HEK293 (cell line): ENCODE data around the gene SERGEF.

ENCODE experiments used
- CTCF ChIA-PET: fragments of 350-600 bp; formaldehyde crosslinking; extraction: SDS; loops from one replicate; lab custom pipeline; 2021; ENCODE audit warnings: antibody characterized with exemption; lab: Yijun Ruan, JAX
- POLR2A ChIA-PET: fragments of 300-600 bp; formaldehyde crosslinking; extraction: SDS; loops from one replicate; lab custom pipeline; 2020; ENCODE audit warnings: antibody characterized with exemption, inconsistent platforms; lab: Yijun Ruan, JAX
- H3K27ac ChIP-seq: fragments of 200-500 bp; sonication (Bioruptor generic); 2 replicates; pipeline ENCODE4 v1.5.1; 2014; ENCODE audit warnings: low read depth, low read length, control low read depth, inconsistent platforms; ENCODE audit errors: extremely low read depth
- H3K36me3 ChIP-seq, 2 experiments: fragments of 200-500 bp in 1 of 2; sonication (Bioruptor generic) in 1 of 2; 1 replicate in 1 of 2; 2 replicates in 1 of 2; pipeline ENCODE4 v1.5.1; 2014 to 2017; ENCODE audit warnings: inconsistent platforms in 2 of 2, low read length in 2 of 2; ENCODE audit not compliant: control insufficient read depth in 2 of 2, insufficient read depth in 1 of 2
- H3K4me1 ChIP-seq: fragments of 200-500 bp; sonication (Bioruptor generic); 2 replicates; pipeline ENCODE4 v1.5.1; 2014; ENCODE audit warnings: mild to moderate bottlenecking, low read length, inconsistent platforms; ENCODE audit not compliant: control insufficient read depth, insufficient read depth
- H3K4me3 ChIP-seq: 2 replicates; pipeline ENCODE4 v1.5.1; 2011; ENCODE audit warnings: low read depth, mild to moderate bottlenecking, control low read depth, low read length, moderate library complexity
- H3K9me3 ChIP-seq: fragments of 200-500 bp; sonication (Bioruptor generic); 2 replicates; pipeline ENCODE4 v1.5.1; 2014; ENCODE audit warnings: low read depth, low read length, inconsistent platforms; ENCODE audit not compliant: control insufficient read depth, insufficient read depth
- BCL11A ChIP-seq: fragments of 450-650 bp; formaldehyde crosslinking; IDR thresholded peaks from 2 replicates; pipeline ENCODE4 v1.5.1; 2016; ENCODE audit warnings: low read depth, missing biosample characterization, missing genetic modification characterization
- IKZF3 ChIP-seq: fragments of 450-650 bp; IDR thresholded peaks from 2 replicates; pipeline ENCODE4 v1.5.0; 2018; ENCODE audit warnings: missing biosample characterization, mild to moderate bottlenecking, missing genetic modification characterization, moderate library complexity
- KLF16 ChIP-seq: fragments of 450-650 bp; formaldehyde crosslinking; IDR thresholded peaks from 2 replicates; pipeline ENCODE4 v1.5.1; 2017; ENCODE audit warnings: missing biosample characterization, missing genetic modification characterization
- KLF7 ChIP-seq: fragments of 450-650 bp; formaldehyde crosslinking; IDR thresholded peaks from 2 replicates; pipeline ENCODE4 v1.5.1; 2016; ENCODE audit warnings: missing biosample characterization, missing genetic modification characterization, borderline replicate concordance
- KLF8 ChIP-seq: fragments of 450-650 bp; formaldehyde crosslinking; IDR thresholded peaks from 2 replicates; pipeline ENCODE4 v1.5.1; 2016; ENCODE audit warnings: missing biosample characterization, missing genetic modification characterization
- MYNN ChIP-seq: fragments of 450-650 bp; formaldehyde crosslinking; IDR thresholded peaks from 2 replicates; pipeline ENCODE4 v1.5.1; 2016; ENCODE audit warnings: missing biosample characterization, missing genetic modification characterization, borderline replicate concordance
- MZF1 ChIP-seq: fragments of 450-650 bp; formaldehyde crosslinking; IDR thresholded peaks from 2 replicates; pipeline ENCODE4 v1.5.1; 2017; ENCODE audit warnings: missing biosample characterization, missing genetic modification characterization, borderline replicate concordance
- OVOL3 ChIP-seq: fragments of 450-650 bp; formaldehyde crosslinking; IDR thresholded peaks from 2 replicates; pipeline ENCODE4 v1.5.1; 2016; ENCODE audit warnings: missing biosample characterization, missing genetic modification characterization
- SALL2 ChIP-seq: fragments of 450-650 bp; formaldehyde crosslinking; IDR thresholded peaks from 2 replicates; pipeline ENCODE4 v1.5.0; 2017; ENCODE audit warnings: missing biosample characterization, mild to moderate bottlenecking, missing genetic modification characterization, borderline replicate concordance
- SP3 ChIP-seq: fragments of 450-650 bp; formaldehyde crosslinking; IDR thresholded peaks from 2 replicates; pipeline ENCODE4 v1.5.1; 2016; ENCODE audit warnings: missing biosample characterization, missing genetic modification characterization
- ZFP37 ChIP-seq: fragments of 450-650 bp; formaldehyde crosslinking; IDR thresholded peaks from 2 replicates; pipeline ENCODE4 v1.5.1; 2016; ENCODE audit warnings: missing biosample characterization, missing genetic modification characterization
- ZFP41 ChIP-seq: fragments of 450-650 bp; formaldehyde crosslinking; IDR thresholded peaks from 2 replicates; pipeline ENCODE4 v1.5.1; 2016; ENCODE audit warnings: missing biosample characterization, missing genetic modification characterization, borderline replicate concordance
- ZNF133 ChIP-seq: fragments of 450-650 bp; formaldehyde crosslinking; IDR thresholded peaks from 2 replicates; pipeline ENCODE4 v1.5.1; 2016; ENCODE audit warnings: missing biosample characterization, missing genetic modification characterization
- ZNF16 ChIP-seq: fragments of 450-650 bp; formaldehyde crosslinking; IDR thresholded peaks from 2 replicates; pipeline ENCODE4 v1.5.1; 2016; ENCODE audit warnings: low read depth, missing biosample characterization, missing genetic modification characterization
- ZNF311 ChIP-seq: fragments of 450-650 bp; formaldehyde crosslinking; IDR thresholded peaks from 2 replicates; pipeline ENCODE4 v1.5.1; 2017; ENCODE audit warnings: missing biosample characterization, missing genetic modification characterization, borderline replicate concordance
- ZNF324 ChIP-seq: fragments of 450-650 bp; formaldehyde crosslinking; IDR thresholded peaks from 2 replicates; pipeline ENCODE4 v1.5.1; 2016; ENCODE audit warnings: missing biosample characterization, missing genetic modification characterization
- ZNF341 ChIP-seq: fragments of 450-650 bp; formaldehyde crosslinking; IDR thresholded peaks from 2 replicates; pipeline ENCODE4; 2016; ENCODE audit warnings: low read depth, missing biosample characterization, missing genetic modification characterization
- ZNF354C ChIP-seq: fragments of 450-650 bp; formaldehyde crosslinking; IDR thresholded peaks from 2 replicates; pipeline ENCODE4 v1.5.1; 2016; ENCODE audit warnings: missing biosample characterization, missing genetic modification characterization, low read depth, borderline replicate concordance
- ZNF37A ChIP-seq: fragments of 450-650 bp; IDR thresholded peaks from 2 replicates; pipeline ENCODE4 v1.5.1; 2018; ENCODE audit warnings: missing biosample characterization, missing genetic modification characterization
- ZNF549 ChIP-seq: fragments of 450-650 bp; IDR thresholded peaks from 2 replicates; pipeline ENCODE4 v1.5.1; 2018; ENCODE audit warnings: missing biosample characterization, missing genetic modification characterization, mild to moderate bottlenecking, inconsistent platforms, moderate library complexity
- ZNF561 ChIP-seq: fragments of 450-650 bp; IDR thresholded peaks from 2 replicates; pipeline ENCODE4 v1.5.1; 2018; ENCODE audit warnings: missing biosample characterization, missing genetic modification characterization, borderline replicate concordance
- ZNF585B ChIP-seq: fragments of 450-650 bp; formaldehyde crosslinking; IDR thresholded peaks from 2 replicates; pipeline ENCODE4 v1.5.1; 2016; ENCODE audit warnings: missing biosample characterization, missing genetic modification characterization
- ZNF596 ChIP-seq: fragments of 450-650 bp; IDR thresholded peaks from 2 replicates; pipeline ENCODE4 v1.5.0; 2018; ENCODE audit warnings: missing biosample characterization, mild to moderate bottlenecking, missing genetic modification characterization, moderate library complexity
- ZNF621 ChIP-seq: fragments of 450-650 bp; formaldehyde crosslinking; IDR thresholded peaks from 2 replicates; pipeline ENCODE4 v1.5.1; 2017; ENCODE audit warnings: missing biosample characterization, missing genetic modification characterization
- ZNF792 ChIP-seq: fragments of 450-650 bp; formaldehyde crosslinking; IDR thresholded peaks from 2 replicates; pipeline ENCODE4 v1.5.1; 2016; ENCODE audit warnings: missing biosample characterization, missing genetic modification characterization
- ZSCAN16 ChIP-seq: fragments of 450-650 bp; formaldehyde crosslinking; IDR thresholded peaks from 2 replicates; pipeline ENCODE4 v1.5.1; 2016; ENCODE audit warnings: missing biosample characterization, missing genetic modification characterization
- TF ChIP-seq, protein P1 (sequence below): fragments of 450-650 bp; formaldehyde crosslinking; IDR thresholded peaks from 2 replicates; pipeline ENCODE4 v1.5.1; 2016; ENCODE audit warnings: missing biosample characterization, missing genetic modification characterization
- TF ChIP-seq, protein P2 (sequence below): fragments of 450-650 bp; formaldehyde crosslinking; IDR thresholded peaks from 2 replicates; pipeline ENCODE4 v1.5.1; 2016; ENCODE audit warnings: missing biosample characterization, missing genetic modification characterization
- TF ChIP-seq, protein P3 (sequence below): fragments of 450-650 bp; formaldehyde crosslinking; IDR thresholded peaks from 2 replicates; pipeline ENCODE4 v1.5.1; 2016; ENCODE audit warnings: missing biosample characterization, missing genetic modification characterization
- TF ChIP-seq, protein P4 (sequence below): fragments of 450-650 bp; formaldehyde crosslinking; IDR thresholded peaks from 2 replicates; pipeline ENCODE4 v1.5.1; 2016; ENCODE audit warnings: missing biosample characterization, missing genetic modification characterization
- TF ChIP-seq, protein P5 (sequence below): IDR thresholded peaks from 2 replicates; pipeline ENCODE4 v1.6.1; 2011; ENCODE audit warnings: mild to moderate bottlenecking, low read depth, low read length, borderline replicate concordance

Gene SERGEF

DNA sequence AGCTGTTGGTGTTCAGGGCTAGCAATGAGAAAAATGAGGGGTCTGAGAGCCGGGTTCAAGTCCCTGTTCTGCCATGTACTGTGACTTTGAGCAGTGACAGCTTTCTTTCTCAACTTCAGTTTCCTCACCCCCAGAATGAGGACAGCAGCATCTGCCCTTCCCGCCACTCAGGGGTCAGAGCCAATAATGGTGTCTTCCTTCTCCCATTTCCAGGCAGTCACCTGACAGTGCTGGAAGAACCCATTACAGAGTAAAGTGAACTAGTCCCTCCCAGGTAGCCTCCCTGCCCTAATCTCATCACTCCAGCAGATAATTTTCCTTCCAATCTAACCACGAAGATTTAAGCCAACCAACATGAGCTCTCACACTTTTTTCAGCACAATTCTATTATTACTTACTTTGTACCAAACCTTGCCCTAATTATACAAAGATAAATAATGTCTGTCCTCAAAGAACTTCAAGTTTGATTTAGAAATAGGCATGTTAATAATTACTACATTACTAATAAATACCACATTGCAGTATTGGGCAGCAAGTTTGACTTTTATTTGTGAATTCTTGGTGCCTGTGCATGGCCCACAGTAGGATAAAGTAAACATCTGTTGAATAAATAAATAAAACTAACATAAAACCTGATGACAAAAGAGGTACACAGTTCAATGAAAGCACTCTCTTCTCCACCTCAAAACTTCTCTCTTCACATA is 61.0 kb downstream of the SERGEF start:
- ChIA-PET CTCF (interaction anchor here (0.6 kb wide), 1 partner anchor 10 kb away, joined by 3 read pairs; no protein-coding TSS in a partner anchor), POLR2A (no interaction called here)
- no peak overlapping the region for H3K27ac ChIP-seq
- no peaks in the 10 kb centered on the region for H3K4me1 ChIP-seq
- H3K9me3 ChIP-seq, result no peaks in the 10 kb centered on the region
- H3K36me3 ChIP-seq, result peaks cover 0 to 72% of the 10 kb centered on the region in 2 experiments; a peak in 1 of 3 replicates
- no peak overlapping the region for H3K4me3 ChIP-seq
- no peak for TF ChIP-seq KLF7 (tag by site-specific recombination)
- TF ChIP-seq ZNF621, result no peak
- TF ChIP-seq ZNF324 (tag by site-specific recombination), result no peak
- TF ChIP-seq ZNF37A (tag by site-specific recombination), result no peak
- TF ChIP-seq ZFP41 (tag by site-specific recombination), result no peak
- no peak for TF ChIP-seq KLF16 (tag by site-specific recombination)
- no peak for TF ChIP-seq ZNF549 (tag by site-specific recombination)
- TF ChIP-seq ZNF354C, result no peak
- TF ChIP-seq MZF1 (tag by site-specific recombination), result no peak
- TF ChIP-seq MYNN, result no peak
- no peak for TF ChIP-seq OVOL3 (tag by site-specific recombination)
- TF ChIP-seq, protein P1, sequence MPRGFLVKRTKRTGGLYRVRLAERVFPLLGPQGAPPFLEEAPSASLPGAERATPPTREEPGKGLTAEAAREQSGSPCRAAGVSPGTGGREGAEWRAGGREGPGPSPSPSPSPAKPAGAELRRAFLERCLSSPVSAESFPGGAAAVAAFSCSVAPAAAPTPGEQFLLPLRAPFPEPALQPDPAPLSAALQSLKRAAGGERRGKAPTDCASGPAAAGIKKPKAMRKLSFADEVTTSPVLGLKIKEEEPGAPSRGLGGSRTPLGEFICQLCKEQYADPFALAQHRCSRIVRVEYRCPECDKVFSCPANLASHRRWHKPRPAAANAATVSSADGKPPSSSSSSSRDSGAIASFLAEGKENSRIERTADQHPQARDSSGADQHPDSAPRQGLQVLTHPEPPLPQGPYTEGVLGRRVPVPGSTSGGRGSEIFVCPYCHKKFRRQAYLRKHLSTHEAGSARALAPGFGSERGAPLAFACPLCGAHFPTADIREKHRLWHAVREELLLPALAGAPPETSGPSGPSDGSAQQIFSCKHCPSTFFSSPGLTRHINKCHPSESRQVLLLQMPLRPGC (tag by site-specific recombination), result no peak
- TF ChIP-seq KLF8, result no peak
- TF ChIP-seq ZNF561 (tag by site-specific recombination), result no peak

DNA sequence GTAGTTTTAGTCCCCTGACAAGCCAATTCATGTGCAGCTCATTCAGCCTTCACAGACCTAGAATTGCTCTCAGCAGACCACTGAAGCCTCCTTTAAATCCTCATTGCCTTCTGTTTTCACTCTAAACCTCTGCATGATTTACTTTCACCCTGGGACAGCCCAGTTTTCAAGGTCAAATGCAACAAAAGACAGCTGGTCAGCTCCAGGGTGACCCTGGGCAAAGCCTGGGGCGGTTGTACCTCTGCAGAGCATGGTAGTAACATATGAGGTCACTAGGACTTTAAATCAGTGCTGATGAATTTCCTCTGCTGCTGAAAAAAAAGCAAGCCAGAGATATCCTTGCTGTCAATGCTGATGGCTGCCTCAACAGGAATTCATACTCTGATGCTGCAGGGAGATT is 62.2 kb downstream of the SERGEF start:
- Histone ChIP-seq H3K4me1 (no peaks in the 10 kb centered on the region), H3K4me3 (no peak overlapping the region), H3K9me3 (no peaks in the 10 kb centered on the region), H3K27ac (no peak overlapping the region), H3K36me3 (peaks cover 0 to 66% of the 10 kb centered on the region in 2 experiments; a peak in 1 of 3 replicates)
- POLR2A ChIA-PET, result no interaction called here
- CTCF ChIA-PET, result no interaction called here
- TF ChIP-seq, protein P2, sequence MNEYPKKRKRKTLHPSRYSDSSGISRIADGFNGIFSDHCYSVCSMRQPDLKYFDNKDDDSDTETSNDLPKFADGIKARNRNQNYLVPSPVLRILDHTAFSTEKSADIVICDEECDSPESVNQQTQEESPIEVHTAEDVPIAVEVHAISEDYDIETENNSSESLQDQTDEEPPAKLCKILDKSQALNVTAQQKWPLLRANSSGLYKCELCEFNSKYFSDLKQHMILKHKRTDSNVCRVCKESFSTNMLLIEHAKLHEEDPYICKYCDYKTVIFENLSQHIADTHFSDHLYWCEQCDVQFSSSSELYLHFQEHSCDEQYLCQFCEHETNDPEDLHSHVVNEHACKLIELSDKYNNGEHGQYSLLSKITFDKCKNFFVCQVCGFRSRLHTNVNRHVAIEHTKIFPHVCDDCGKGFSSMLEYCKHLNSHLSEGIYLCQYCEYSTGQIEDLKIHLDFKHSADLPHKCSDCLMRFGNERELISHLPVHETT, result no peak
- TF ChIP-seq SP3 (tag by site-specific recombination) (no peak), ZSCAN16 (tag by site-specific recombination) (no peak), BCL11A (no peak), SALL2 (tag by site-specific recombination) (no peak), ZNF16 (tag by site-specific recombination) (no peak), ZNF311 (tag by site-specific recombination) (no peak), ZNF596 (tag by site-specific recombination) (no peak), ZNF133 (tag by site-specific recombination) (no peak), ZFP37 (no peak), ZNF341 (tag by site-specific recombination) (no peak), ZNF792 (tag by site-specific recombination) (no peak), ZNF585B (no peak), IKZF3 (tag by site-specific recombination) (no peak), ZNF37A (tag by site-specific recombination) (no peak)
- TF ChIP-seq, protein P3, sequence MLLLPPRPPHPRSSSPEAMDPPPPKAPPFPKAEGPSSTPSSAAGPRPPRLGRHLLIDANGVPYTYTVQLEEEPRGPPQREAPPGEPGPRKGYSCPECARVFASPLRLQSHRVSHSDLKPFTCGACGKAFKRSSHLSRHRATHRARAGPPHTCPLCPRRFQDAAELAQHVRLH (tag by site-specific recombination), result no peak
- TF ChIP-seq, protein P4, sequence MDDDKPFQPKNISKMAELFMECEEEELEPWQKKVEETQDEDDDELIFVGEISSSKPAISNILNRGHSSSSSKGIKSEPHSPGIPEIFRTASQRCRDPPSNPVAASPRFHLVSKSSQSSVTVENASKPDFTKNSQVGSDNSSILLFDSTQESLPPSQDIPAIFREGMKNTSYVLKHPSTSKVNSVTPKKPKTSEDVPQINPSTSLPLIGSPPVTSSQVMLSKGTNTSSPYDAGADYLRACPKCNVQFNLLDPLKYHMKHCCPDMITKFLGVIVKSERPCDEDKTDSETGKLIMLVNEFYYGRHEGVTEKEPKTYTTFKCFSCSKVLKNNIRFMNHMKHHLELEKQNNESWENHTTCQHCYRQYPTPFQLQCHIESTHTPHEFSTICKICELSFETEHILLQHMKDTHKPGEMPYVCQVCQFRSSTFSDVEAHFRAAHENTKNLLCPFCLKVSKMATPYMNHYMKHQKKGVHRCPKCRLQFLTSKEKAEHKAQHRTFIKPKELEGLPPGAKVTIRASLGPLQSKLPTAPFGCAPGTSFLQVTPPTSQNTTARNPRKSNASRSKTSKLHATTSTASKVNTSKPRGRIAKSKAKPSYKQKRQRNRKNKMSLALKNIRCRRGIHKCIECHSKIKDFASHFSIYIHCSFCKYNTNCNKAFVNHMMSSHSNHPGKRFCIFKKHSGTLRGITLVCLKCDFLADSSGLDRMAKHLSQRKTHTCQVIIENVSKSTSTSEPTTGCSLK (tag by site-specific recombination), result no peak
- TF ChIP-seq, protein P5, sequence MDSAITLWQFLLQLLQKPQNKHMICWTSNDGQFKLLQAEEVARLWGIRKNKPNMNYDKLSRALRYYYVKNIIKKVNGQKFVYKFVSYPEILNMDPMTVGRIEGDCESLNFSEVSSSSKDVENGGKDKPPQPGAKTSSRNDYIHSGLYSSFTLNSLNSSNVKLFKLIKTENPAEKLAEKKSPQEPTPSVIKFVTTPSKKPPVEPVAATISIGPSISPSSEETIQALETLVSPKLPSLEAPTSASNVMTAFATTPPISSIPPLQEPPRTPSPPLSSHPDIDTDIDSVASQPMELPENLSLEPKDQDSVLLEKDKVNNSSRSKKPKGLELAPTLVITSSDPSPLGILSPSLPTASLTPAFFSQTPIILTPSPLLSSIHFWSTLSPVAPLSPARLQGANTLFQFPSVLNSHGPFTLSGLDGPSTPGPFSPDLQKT, result no peak
